GM13976 (cell line): ENCODE measurements around the gene GRIP1.

ENCODE experiments used
- DNase-seq: peaks from one replicate; pipeline ENCODE4 v3.0.0; 2012; ENCODE audit warnings: low spot score
- CTCF ChIP-seq: IDR thresholded peaks from 2 replicates; pipeline ENCODE4 v1.5.1; 2012; ENCODE audit warnings: borderline replicate concordance, mild to moderate bottlenecking; ENCODE audit not compliant: insufficient read depth; ENCODE audit errors: extremely low read depth, missing control alignments, control extremely low read depth
- in situ Hi-C: fragments of 300-500 bp; cut with MboI; formaldehyde crosslinking; loops from one replicate; pipeline ENCODE4 v1.12.0; 2022; ENCODE audit warnings: low sequenced_read_pairs, mixed read lengths, inconsistent platforms; ENCODE audit not compliant: unreplicated experiment

The GRIP1 gene

GRCh38 chr12:66693901-66694513 lies 15.1 kb upstream of the GRIP1 start:
- peak; percentile 52 for TF ChIP-seq CTCF
- in situ Hi-C loops: loop anchor here (10.0 to 25.0 kb wide), 2 partner anchors 429 to 557 kb away; partner anchors contain the start of gene LLPH
- DNase-seq: peak; percentile 32

GRCh38 chr12:66692986-66693385 lies 14.1 kb upstream of the GRIP1 start:
- no peak for DNase-seq
- no peak for TF ChIP-seq CTCF
- in situ Hi-C loops: loop anchor here (10.0 to 25.0 kb wide), 2 partner anchors 428 to 556 kb away; partner anchors contain the start of gene LLPH

- in situ Hi-C loops: loop anchor here (10.0 to 25.0 kb wide), 2 partner anchors 427 to 555 kb away; partner anchors contain the start of gene LLPH
- no peak for DNase-seq
- no peak for TF ChIP-seq CTCF
These were observed 13.3 kb upstream of the GRIP1 start for GRCh38 chr12:66692170-66692569.

GRCh38 chr12:66688846-66689439 lies 10.1 kb upstream of the GRIP1 start:
- in situ Hi-C loops: loop anchor here (25.0 kb wide), 1 partner anchor 552 kb away; the partner anchor contains the start of gene LLPH
- peak; percentile 23 for DNase-seq
- TF ChIP-seq CTCF: peak; percentile 81

GRCh38 chr12:66684222-66684621 lies 5.3 kb upstream of the GRIP1 start:
- in situ Hi-C loops: loop anchor here (25.0 kb wide), 1 partner anchor 547 kb away; the partner anchor contains the start of gene LLPH

GRCh38 chr12:66683822-66684221 lies 4.9 kb upstream of the GRIP1 start:
- in situ Hi-C loops: loop anchor here (25.0 kb wide), 1 partner anchor 547 kb away; the partner anchor contains the start of gene LLPH
- no peak for DNase-seq

More at GRCh38 chr12:66684222-66684621, 5.3 kb upstream of the GRIP1 start:
- TF ChIP-seq CTCF: no peak
- DNase-seq: no peak

More at GRCh38 chr12:66683822-66684221, 4.9 kb upstream of the GRIP1 start:
- TF ChIP-seq CTCF: no peak
